ENCODE data around the gene PLP2.
"Not testable (repeated sequence)": the region's sequence is repeated elsewhere in the genome, so short reads cannot be mapped to it uniquely, and the experiment has no call there.

Gene PLP2

GRCh38 chrX:49164589-49165360 lies 6.9 kb upstream of the PLP2 start:
- no peak for DNase-seq

DNA sequence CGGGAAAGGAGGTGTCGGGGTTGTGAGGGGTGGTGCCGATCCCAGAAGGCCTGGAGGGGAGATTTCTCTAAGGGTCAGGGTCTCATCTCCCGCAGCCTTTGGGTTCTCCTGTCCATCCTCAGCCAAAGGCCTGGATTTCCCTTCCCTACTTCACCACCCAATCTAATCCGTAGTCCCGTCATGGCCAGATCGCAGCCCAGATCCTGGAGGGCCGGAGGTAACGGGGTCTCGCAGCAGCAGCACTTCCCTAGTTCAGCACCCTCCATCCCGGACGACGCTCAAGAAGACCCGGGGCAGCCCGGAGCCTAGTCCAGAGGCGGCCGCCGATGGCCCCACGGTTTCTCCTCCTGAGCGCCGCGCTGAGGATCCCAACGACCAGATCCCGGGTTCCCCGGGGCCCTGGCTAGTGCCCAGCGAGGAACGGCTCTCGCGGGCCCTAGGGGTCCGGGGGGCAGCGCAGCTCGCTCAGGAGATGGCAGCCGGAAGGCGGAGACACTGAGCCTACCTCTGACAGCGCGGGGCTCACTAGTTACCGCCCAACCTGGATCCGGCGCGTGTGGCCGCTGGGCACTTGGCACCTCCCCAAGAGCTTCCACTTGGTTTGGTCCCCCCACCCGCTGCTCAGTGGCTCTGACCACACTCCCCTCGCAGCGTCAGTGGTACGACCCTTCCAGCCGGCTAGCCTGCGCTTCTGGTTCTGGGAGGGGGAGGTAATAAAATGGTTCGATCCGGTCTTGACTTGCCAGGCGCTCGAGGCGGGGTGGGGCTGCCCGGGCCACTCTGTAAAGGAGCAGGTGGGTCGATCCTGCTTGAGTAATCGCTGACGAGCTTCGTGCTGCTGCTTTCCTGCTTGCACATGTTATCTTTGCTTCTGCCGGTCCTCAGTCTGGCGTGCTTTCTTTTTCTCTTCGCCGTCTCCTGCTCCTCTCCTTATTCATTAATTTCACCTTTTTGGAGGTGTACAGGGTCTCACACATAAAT lies 5.5 kb upstream of the PLP2 start:
- peak; percentile 88 for DNase-seq

GRCh38 chrX:49166914-49167739 lies 4.6 kb upstream of the PLP2 start:
- peak; percentile 85 for DNase-seq

- no peak for DNase-seq
These were observed 4.0 kb upstream of the PLP2 start for GRCh38 chrX:49167740-49168108.

DNA sequence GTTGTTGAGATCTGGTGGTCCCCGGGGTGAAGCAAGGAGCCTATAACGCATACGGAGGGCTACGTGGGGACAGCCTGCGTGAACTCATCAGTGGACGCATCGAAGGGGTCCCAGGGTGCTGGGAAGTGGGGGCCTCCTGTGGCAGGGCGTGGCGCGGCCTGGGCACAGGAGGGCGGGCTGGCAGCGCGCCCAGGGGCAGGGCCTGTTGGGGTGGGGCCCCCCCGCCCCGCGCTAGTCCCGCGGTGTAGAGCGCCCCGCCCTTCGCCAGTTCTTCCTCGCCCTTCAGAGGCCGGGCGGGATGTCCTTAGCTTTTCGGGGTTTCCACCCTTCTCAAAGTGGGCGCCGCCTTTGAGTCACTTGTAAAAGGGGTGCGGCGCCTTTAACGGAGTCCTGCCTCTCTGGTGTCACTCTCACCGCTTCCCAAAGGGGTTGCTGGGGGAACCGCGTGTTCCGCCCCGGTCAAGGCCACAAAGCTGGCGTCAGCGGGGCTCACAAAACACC lies 632 bp downstream of the PLP2 start:
- peak; percentile 69 for DNase-seq

DNA sequence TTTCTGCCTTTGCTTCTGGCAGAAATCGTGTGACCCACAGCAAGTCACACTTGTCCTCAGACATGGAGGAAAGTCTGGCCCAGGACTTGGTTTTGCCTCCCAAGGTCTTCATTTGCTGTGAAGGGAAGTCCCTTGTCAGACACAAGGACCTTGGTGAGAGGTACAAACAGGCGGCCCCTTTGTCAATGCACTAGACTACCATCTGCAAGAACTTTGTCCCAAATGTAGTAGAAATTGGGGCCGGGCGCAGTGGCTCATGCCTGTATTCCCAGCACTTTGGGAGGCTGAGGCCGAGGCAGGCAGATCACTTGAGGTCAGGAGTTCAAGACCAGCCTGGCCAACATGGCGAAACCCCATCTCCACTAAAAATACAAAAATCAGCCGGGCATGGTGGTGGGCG lies 1.8 kb downstream of the PLP2 start:
- DNase-seq = not testable (repeated sequence)

DNA sequence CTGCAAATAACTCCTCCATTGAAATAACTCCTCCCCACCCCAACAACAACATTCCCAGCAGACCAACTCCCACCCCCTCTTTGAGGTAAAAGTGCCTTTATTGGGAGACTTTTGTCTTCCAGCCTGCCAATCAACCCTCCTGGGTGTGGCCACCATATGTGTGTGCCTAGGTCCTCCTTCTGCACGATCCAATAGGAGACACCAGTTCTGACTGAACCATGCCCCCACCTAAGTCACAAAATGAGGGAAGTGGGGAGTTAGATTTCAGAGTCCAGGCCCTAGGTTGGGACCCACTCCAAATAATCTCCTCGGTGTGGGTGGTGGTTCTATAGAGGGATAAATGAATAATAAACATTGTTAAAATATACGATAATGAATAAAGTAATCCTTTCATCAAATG lies 3.0 kb downstream of the PLP2 start:
- DNase-seq = no peak

DNA sequence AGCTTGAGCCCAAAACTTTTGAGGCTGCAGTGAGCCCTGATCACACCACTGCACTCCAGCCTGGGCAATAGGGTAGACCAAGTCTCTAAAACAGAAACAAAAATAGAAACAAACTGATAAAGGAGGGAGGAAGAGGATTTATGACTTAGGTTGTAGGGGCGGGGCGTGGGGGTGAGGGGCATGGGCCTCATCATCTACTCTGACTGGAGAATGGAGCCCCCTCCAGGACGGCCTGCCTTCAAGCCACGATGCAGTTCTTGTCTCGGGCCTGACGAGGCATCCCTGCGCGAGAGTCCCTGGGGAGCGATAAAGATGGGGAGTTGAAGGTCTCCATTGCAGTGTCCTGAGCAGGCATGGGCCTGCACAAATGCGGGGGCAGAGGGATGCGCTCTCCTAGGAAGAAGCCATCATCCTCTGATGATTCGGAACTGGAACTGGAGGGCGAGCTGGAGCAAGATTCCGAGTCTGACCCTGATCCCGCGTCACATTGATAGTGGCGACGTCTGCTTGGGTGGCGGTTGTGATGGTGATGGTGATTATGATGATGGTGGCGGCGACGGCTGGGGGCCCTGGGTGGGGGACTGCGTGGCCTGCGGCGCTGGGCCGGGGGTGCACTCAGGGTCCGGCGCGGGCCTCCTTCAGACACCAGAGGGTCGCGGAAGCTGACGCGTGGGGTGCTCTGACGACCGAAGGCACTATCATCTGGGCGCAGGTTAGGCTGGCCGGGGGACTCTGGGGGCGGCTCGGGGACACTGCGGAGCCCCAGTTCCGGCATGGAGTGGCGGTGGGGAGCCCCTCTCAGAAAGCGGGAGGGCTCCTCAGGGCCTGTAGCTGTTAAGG lies 4.0 kb downstream of the PLP2 start:
- no peak for DNase-seq

DNA sequence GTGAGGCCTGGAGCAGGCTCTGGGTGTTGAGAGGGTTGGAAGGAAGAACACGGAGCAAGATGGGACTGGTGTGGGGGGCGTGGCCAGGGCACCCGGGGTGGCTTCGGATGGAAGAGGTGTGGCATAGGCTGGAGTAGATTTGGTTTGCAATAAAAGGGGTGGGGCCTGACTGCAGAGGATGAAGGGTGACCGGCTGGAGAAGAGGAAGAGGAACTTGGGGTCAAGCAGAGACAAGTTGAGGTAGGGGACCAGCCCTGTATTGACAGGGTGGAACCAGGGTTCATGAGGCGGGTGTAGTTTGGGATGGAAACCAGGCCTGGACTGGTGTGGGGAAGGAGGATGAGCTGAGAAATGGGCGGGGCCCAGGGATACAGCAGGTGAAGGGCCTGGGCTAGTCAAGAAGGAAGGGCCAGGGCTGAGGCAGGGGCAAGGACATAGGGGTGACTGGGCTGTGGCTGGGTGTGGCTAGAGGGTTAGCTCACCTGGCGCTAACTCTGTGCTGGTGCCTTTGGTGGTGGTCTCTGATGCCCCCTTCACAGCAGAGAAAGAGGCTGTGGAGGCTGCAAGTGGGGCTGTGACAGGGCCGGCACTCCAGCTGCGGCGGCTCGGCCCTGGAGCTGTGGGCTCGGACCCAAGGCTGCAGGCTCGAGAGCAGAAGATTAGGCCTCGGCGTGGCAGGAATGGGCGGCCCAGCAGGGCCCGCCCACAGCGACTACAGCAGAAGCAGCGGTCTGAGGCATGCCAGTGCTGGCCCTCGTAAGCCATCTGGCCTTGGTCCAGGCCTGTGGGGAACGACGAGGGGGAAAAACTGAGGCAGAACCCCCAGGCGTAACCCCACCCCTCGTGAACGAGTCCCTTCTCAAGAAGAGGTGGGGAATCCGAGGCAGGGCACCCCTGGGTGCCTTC lies 5.0 kb downstream of the PLP2 start:
- no peak for DNase-seq

GRCh38 chrX:49177338-49177833 lies 5.7 kb downstream of the PLP2 start:
- no peak for DNase-seq

DNA sequence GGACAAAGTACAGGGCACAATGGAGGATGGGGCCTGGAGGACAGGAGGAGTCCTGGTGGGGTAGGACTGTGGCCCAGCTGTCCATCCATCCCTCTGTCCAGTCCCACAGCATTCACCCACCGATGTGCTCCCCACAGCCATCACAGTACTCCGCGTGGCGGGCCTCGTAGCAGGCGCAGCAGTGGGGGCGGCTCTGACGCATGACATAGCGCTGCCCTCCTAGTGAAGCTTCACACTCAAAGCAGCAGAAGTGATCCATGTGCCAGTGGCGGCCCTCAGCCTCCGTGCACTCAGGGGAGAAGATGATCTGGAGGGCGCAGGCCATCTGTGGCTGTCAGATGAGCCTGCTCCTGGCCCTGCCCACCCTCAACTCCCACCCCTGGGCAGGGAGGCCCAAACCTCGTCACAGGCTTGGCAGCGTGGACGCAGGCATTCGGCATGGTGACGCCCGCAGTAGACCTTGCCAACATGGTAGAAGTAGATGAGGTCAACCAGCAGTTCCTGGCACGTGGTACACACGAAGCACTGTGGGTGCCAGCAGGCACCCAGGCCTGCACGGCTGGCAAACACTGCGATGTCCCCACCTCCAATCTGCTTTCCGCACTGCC lies 6.3 kb downstream of the PLP2 start:
- no peak for DNase-seq

- no peak for DNase-seq
These were observed 6.8 kb downstream of the PLP2 start for GRCh38 chrX:49178537-49178936.

DNA sequence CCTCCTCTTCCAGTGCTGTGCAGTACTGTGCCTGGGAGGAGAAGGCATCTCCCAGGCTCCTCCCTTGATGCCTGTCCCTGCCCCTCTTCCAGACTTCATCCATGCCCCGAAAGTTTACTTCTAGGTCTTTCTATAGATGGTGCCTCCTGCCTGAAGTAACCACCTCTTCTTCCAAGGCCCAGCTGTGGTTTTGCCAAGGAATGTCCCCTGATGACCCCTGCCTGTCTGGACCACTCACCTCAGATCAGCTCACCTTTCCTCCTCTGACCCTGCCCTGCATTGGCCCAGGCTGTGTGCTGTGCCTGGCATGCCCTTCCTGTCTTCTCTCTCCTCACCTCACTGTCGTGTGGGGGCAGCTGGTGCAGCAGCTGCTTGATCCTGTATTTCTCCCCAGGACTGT lies 7.7 kb downstream of the PLP2 start:
- DNase-seq = no peak

DNA sequence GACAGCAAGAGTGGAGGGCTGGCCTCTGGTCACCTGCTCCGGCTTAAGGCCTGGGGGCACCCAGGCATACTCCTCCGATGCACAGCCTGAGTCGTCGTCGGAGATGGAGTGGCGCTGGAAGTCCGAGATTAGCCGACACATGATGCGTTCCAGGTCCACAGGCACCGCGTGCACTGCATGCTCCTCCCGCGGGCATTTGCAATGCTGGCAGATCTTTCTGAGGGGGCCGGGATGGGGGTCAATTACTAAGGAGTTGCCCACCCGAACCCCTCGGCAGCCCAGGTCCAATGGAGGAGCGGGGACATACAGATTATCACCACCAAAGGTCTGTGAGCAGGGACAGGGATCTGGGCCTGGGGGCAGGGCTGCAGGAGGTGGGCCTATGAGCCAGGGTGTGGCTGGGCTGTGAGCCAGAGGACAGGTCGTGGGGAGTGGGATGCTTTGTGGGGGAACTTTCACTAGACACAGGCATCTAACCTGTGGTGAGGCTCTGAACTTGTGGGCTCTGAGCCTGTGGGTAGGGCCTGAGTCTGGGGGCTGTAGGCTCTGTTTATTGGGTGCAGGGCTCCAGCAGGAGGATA lies 12.1 kb downstream of the PLP2 start:
- no peak for DNase-seq

GRCh38 chrX:49184294-49185281 lies 12.9 kb downstream of the PLP2 start:
- peak; percentile 76 for DNase-seq

- DNase-seq = peak; percentile 81
These were observed 14.7 kb downstream of the PLP2 start, which contains the start of gene PRICKLE3 for GRCh38 chrX:49186125-49187027. PRICKLE3 (minus strand) TSS chrX:49186373; CDS start chrX:49186297, 76 bp downstream.

GRCh38 chrX:49187028-49187394 lies 15.3 kb downstream of the PLP2 start:
- no peak for DNase-seq

Data from femur (tissue), 1 donor.